H1 (cell line): ENCODE results near the gene TSPAN3. TPM values are rescaled to one million over a fixed set of nuclear protein-coding genes. Genes with fewer than 3 reads are reported as not detected.

ENCODE experiments used
- GABPA ChIP-seq: IDR thresholded peaks from 2 replicates; pipeline ENCODE4 v1.6.1; 2011; ENCODE audit warnings: mild to moderate bottlenecking, low read length, moderate library complexity, borderline replicate concordance; ENCODE audit not compliant: insufficient read depth
- POLR2AphosphoS5 ChIP-seq: IDR thresholded peaks from 2 replicates; pipeline ENCODE4 v1.6.1; 2011; ENCODE audit warnings: low read depth, low read length
- SP1 ChIP-seq: IDR thresholded peaks from 2 replicates; pipeline ENCODE4 v1.6.1; 2011; ENCODE audit warnings: low read depth, low read length
- polyA plus RNA-seq, 7 experiments: library from polyadenylated mRNA; depleted of rRNA in 3 of 7; stranded (reverse) in 5 of 7; unstranded in 2 of 7; fragments of >200 nt in 5 of 7; fragments of 200-250 nt in 2 of 7; gene quantifications; 1 replicate in 5 of 7; 2 replicates in 1 of 7; 4 replicates in 1 of 7; pipeline versions ENCODE4 v1.2.1 to v1.2.3, GENCODE V29; 2011 to 2013; ENCODE audit warnings: missing spikeins in 2 of 7, mixed read lengths in 2 of 7
- total RNA-seq: library from RNA; stranded (reverse); fragmentation: NEBNext Ultra II Directional; extraction: Animal tissue kit (Norgen Biotek cat#: 25700); gene quantifications from 2 replicates; pipeline ENCODE4 v1.2.1, GENCODE V29; 2021
- TF ChIP-seq, protein P1 (sequence below): fragments of 300-600 bp; sonication (generic); IDR thresholded peaks from 2 replicates; pipeline ENCODE4 v1.7.1; 2012; ENCODE audit warnings: low read length, moderate library complexity, mild to moderate bottlenecking, inconsistent platforms; ENCODE audit not compliant: insufficient replicate concordance

TSPAN3 gene
- total and polyA plus RNA-seq, 2 of the 8 experiments (the other 6 are each of a cell fraction or from before 2014, with no cell fraction given), result 107 to 238 TPM

DNA sequence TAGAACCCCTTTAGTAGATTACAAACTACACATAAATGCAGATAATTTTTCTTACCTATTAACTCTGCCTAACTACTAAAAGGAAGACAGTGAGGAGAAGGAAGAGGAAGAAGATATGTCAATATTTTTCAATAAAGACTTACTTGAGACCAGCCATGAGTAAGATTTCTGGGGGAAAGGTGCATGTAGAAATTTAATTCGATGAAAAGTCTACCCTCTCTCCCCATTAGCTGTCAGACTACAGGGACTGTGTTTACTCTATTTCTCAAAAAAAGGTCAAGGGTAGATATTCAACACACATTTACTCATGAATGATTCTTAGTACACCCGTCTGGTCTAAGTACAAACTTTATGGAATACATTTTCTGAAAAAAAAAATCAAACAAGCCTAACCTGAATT lies 6.8 kb downstream of the TSPAN3 start (continued):
- TF ChIP-seq, protein P1, sequence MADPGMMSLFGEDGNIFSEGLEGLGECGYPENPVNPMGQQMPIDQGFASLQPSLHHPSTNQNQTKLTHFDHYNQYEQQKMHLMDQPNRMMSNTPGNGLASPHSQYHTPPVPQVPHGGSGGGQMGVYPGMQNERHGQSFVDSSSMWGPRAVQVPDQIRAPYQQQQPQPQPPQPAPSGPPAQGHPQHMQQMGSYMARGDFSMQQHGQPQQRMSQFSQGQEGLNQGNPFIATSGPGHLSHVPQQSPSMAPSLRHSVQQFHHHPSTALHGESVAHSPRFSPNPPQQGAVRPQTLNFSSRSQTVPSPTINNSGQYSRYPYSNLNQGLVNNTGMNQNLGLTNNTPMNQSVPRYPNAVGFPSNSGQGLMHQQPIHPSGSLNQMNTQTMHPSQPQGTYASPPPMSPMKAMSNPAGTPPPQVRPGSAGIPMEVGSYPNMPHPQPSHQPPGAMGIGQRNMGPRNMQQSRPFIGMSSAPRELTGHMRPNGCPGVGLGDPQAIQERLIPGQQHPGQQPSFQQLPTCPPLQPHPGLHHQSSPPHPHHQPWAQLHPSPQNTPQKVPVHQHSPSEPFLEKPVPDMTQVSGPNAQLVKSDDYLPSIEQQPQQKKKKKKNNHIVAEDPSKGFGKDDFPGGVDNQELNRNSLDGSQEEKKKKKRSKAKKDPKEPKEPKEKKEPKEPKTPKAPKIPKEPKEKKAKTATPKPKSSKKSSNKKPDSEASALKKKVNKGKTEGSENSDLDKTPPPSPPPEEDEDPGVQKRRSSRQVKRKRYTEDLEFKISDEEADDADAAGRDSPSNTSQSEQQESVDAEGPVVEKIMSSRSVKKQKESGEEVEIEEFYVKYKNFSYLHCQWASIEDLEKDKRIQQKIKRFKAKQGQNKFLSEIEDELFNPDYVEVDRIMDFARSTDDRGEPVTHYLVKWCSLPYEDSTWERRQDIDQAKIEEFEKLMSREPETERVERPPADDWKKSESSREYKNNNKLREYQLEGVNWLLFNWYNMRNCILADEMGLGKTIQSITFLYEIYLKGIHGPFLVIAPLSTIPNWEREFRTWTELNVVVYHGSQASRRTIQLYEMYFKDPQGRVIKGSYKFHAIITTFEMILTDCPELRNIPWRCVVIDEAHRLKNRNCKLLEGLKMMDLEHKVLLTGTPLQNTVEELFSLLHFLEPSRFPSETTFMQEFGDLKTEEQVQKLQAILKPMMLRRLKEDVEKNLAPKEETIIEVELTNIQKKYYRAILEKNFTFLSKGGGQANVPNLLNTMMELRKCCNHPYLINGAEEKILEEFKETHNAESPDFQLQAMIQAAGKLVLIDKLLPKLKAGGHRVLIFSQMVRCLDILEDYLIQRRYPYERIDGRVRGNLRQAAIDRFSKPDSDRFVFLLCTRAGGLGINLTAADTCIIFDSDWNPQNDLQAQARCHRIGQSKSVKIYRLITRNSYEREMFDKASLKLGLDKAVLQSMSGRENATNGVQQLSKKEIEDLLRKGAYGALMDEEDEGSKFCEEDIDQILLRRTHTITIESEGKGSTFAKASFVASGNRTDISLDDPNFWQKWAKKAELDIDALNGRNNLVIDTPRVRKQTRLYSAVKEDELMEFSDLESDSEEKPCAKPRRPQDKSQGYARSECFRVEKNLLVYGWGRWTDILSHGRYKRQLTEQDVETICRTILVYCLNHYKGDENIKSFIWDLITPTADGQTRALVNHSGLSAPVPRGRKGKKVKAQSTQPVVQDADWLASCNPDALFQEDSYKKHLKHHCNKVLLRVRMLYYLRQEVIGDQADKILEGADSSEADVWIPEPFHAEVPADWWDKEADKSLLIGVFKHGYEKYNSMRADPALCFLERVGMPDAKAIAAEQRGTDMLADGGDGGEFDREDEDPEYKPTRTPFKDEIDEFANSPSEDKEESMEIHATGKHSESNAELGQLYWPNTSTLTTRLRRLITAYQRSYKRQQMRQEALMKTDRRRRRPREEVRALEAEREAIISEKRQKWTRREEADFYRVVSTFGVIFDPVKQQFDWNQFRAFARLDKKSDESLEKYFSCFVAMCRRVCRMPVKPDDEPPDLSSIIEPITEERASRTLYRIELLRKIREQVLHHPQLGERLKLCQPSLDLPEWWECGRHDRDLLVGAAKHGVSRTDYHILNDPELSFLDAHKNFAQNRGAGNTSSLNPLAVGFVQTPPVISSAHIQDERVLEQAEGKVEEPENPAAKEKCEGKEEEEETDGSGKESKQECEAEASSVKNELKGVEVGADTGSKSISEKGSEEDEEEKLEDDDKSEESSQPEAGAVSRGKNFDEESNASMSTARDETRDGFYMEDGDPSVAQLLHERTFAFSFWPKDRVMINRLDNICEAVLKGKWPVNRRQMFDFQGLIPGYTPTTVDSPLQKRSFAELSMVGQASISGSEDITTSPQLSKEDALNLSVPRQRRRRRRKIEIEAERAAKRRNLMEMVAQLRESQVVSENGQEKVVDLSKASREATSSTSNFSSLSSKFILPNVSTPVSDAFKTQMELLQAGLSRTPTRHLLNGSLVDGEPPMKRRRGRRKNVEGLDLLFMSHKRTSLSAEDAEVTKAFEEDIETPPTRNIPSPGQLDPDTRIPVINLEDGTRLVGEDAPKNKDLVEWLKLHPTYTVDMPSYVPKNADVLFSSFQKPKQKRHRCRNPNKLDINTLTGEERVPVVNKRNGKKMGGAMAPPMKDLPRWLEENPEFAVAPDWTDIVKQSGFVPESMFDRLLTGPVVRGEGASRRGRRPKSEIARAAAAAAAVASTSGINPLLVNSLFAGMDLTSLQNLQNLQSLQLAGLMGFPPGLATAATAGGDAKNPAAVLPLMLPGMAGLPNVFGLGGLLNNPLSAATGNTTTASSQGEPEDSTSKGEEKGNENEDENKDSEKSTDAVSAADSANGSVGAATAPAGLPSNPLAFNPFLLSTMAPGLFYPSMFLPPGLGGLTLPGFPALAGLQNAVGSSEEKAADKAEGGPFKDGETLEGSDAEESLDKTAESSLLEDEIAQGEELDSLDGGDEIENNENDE, result no peak
- TF ChIP-seq POLR2AphosphoS5 (no peak), SP1 (no peak), GABPA (no peak)
